Central memory CD4-positive, alpha-beta T cell (primary cell): ENCODE measurements around the gene PDE4DIP.
"Not testable (repeated sequence)": the region's sequence is repeated elsewhere in the genome, so short reads cannot be mapped to it uniquely, and the experiment has no call there.

Experiments used
- DNase-seq: peaks from one replicate; pipeline ENCODE4 v3.0.0; 2022
- total RNA-seq, 3 experiments: gene quantifications; one replicate each; lab custom pipeline; 2026; lab: John Stamatoyannopoulos, UW

Gene PDE4DIP
- total RNA-seq: 23.7 to 140 (median 51.1) reads per million in 3 experiments

DNA sequence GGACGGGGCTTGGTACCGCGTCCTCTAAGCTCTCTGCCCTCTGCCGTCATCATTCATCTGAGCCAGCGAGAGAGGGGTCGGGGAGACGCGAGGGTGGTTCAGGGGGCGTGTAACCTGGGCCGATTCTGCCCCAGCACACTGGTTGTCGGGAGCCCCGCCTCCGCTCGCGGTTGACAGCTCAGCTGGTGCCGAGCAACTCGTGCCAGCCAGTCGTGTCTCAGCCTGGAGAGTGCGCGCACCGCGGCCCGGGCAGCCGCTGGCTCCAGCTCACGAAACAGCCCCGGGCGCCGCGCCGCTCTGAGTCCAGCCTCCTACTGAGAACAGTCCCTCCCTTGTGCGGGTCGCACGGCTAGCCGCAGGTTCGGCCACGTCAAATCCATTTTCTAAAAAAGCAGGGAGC is at the start of gene PDE4DIP:
TSS of gene PDE4DIP (plus strand) at position 209 of the 400 bp plus-strand sequence. CDS start 347 bp downstream, outside the sequence.
- not testable (repeated sequence) for DNase-seq

DNA sequence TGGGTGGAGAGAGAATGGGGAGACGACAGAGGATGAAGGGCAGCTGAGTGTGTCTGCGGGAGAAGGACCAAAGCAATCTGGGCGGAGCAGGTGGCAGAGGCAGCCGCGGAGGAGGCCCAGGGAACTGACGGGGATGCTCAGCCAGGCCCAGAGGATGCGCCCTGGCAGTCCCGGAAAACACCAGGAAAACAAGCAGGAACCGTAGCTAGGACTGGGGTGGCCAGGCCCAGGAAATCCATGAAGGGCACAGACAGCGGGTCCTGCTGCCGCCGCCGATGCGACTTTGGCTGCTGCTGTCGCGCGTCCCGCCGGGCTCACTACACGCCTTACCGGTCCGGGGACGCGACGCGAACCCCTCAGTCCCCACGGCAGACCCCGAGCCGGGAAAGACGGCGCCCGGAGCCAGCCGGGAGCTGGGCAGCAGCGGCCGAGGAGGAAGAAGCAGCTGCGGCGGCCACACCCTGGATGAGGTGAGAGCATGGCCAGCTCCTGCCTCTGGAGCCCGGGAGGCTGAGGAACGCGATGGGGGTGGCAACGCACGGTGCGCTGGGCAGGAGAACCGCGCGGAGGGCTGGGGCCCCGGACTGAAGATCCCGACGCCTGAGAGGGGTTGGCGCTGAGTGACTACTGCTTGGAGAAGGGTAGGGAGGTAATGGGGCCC is 35.8 kb upstream of the PDE4DIP start:
- not testable (repeated sequence) for DNase-seq

DNA sequence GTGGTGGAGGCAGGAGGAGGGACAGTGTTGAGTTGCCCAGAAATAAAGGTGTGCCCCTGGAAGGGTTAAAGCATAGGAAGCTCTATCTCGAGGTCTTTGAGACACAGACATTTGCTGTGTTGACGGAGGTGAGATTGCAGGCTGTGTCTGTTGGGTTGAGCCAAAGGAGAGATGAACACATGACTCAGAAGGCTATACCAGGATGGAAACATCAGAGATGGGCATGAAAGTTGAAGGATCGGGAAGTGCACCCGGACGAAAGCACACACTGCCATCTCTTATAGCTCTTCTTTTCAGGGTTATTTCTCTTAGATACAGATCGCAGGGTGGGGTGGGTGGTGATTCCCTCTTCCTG is 35.3 kb upstream of the PDE4DIP start:
- DNase-seq: not testable (repeated sequence)

- DNase-seq: not testable (repeated sequence)
Measured at GRCh38 chr1:148822180-148822579, 22.0 kb upstream of the PDE4DIP start.

- DNase-seq: not testable (repeated sequence)
Measured at GRCh38 chr1:148823822-148824221, 20.4 kb upstream of the PDE4DIP start.

DNA sequence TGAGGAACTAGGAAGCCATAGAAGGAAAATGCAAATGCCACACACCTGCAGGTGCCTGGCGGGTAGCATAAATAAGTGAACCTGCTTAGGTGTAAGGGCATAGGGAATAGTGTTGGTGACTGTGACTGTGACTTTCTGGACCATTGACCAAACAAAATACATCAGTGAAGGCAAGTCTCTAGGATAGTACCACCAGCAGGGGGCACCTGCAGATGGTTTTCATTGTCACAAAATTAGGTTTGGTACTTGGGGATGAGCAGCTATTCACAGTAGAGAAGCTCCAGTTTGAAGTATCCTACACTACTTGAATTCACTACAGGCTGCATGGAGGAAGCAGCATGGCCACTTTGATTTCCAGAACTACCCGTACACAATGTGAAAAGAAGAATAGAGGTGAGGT is 19.2 kb upstream of the PDE4DIP start:
- DNase-seq: not testable (repeated sequence)

DNA sequence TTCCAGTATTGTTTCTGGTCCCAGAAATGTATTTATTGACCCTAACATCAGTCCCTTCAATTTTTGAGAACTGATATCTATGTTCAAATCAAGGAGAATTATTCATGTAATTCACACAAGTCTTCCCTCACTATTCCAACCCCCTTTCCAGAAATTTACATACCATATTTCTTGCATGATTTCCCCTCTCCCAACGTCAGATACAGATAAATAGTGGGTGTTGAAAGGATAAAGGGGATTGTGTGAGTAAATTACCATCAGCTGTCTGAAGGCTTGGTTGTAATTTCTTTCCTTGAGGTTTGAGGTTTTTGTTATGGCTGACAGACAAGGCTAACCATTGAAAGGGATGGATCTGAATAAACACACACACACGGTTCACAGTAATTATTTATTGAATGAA is 15.7 kb upstream of the PDE4DIP start:
- DNase-seq: not testable (repeated sequence)

- not testable (repeated sequence) for DNase-seq
Measured at GRCh38 chr1:148828962-148829361, 15.3 kb upstream of the PDE4DIP start.

GRCh38 chr1:148829365-148829764 is 14.9 kb upstream of the PDE4DIP start:
- not testable (repeated sequence) for DNase-seq

- DNase-seq: not testable (repeated sequence)
Measured at GRCh38 chr1:148841262-148841661, 3.0 kb upstream of the PDE4DIP start.

DNA sequence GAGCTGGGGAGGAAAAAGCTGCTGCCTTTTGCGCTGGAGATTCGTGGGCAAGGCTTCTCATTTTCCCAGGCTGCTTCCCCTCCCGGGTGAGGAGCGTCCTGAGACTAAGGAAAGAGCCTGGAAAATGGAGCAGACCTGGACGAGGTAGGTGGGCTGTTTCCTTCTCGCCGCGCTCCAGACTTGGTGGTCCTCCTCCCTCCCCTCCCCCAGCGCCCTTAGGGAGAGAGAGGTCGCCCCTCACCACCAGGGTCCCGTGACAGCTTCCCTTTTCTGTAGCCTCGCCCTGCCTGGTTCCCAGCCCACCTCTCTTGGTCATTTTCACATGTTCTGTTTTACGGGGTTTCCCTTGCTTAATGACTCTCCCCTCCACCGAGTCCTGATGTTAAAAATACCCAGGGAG is 423 bp downstream of the PDE4DIP start:
- DNase-seq: not testable (repeated sequence)

DNA sequence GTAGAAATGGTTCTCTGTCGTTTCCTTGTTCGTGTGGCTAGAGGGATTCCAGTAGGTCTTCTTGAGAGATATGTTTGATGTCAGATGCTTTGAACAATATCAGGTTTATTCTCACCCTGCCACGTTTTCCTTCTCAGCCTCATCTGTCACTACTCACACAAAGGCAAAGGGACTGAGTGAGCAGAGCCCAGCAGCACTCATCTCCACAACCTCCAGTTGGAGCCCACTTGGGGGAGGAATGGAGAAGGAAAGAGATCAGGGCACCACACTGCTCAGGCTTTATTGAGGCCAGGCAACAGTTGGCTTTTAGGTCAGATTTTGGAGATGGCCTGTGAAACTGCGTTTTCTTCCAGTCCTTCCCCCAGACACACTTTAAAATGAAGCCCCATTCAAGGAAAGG is 840 bp downstream of the PDE4DIP start:
- DNase-seq: not testable (repeated sequence)

DNA sequence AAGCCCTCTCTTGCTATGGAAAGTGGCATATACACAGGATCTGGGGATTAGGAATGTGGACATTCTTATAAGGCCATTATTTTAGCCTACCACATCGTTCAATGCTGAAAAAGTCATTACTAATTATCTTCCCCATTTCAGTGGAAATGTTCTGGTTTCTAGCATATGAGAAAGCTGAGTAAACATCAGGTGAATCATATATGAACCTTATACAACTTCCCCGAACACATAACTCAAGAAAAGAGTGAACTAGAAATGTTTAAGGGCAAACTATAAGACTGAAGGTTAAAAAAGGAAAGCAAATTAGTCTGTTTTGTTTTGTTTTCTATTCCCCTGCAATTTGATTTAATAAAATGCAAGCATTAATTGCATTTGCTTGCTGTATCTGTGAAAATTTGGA is 6.1 kb downstream of the PDE4DIP start:
- DNase-seq: not testable (repeated sequence)

DNA sequence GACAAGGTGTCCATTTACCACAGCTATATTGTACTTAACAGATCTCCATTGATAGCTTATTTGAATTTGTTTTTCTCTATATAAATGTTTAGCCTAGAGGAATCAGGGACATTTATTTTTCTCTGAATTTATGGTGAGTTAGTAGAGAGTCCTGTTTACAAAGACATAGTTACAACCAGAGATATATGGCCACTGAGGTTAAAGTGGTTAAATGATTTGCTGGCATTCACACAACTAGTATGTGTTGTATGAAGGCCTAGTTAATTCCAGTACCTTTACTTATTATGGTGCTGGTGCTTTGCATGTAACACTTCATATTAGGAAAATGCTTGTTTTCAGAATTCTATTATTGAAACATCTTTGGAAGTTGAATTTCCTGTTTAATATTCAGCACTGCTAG is 6.6 kb downstream of the PDE4DIP start:
- DNase-seq: not testable (repeated sequence)

GRCh38 chr1:148851684-148852083 is 7.5 kb downstream of the PDE4DIP start:
- not testable (repeated sequence) for DNase-seq

DNA sequence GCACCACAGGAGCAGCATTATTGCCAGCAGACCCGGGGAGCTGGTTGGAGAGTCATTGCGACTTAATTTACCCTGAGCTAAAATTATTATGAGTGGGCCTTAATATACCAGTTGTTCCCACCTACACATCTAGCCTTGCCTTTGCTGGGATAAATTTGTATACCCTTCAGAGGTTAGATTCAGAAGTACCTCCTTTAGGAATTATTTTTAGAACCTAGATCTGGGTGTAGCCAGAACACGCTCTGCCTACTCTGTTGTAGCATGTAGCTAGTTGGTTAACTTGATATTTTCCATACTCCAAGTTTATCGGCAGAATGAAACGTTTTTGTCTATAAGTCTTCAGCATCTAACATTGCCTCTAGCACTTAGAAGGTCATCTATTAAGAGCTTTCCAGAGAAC is 9.1 kb downstream of the PDE4DIP start:
- not testable (repeated sequence) for DNase-seq

DNA sequence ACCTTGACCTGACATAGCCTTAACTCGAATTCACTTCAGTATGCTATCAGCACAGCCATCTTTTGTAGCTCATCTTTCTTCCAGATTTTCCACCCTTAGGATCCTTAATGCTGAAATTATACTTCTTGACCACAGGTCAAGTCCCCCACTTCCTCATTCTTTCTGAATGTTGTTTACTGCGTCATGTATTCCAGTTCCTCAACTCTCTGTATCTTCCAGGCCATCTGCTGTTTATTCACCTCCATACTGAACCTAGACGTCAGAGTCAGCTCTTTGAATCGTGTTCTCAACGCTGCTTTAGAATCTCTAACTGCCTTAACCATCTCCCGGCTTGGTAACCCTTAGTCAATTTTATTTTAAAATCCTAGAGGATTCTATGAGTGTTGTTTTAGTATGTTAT is 9.8 kb downstream of the PDE4DIP start:
- not testable (repeated sequence) for DNase-seq

DNA sequence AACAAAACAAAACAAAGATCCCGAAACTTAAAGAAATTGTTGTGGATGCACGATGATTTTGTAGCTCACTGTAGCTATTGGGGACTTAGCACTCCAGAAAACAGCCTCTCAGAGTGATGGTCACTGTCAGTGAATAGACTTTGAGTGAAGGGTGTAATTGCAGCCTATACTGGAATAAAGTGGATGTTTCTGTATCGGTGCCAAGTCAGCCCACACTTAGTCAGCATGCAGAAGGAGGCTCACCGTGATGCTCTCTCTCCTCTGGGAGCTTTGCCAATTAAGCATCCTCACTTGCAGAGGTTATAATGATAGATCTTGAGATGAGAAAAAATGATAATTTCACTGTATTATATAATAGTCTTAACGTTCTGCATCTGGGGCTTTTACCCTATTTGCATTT is 11.1 kb downstream of the PDE4DIP start:
- DNase-seq: not testable (repeated sequence)

- not testable (repeated sequence) for DNase-seq
Measured at GRCh38 chr1:148860049-148860448, 15.8 kb downstream of the PDE4DIP start.

DNA sequence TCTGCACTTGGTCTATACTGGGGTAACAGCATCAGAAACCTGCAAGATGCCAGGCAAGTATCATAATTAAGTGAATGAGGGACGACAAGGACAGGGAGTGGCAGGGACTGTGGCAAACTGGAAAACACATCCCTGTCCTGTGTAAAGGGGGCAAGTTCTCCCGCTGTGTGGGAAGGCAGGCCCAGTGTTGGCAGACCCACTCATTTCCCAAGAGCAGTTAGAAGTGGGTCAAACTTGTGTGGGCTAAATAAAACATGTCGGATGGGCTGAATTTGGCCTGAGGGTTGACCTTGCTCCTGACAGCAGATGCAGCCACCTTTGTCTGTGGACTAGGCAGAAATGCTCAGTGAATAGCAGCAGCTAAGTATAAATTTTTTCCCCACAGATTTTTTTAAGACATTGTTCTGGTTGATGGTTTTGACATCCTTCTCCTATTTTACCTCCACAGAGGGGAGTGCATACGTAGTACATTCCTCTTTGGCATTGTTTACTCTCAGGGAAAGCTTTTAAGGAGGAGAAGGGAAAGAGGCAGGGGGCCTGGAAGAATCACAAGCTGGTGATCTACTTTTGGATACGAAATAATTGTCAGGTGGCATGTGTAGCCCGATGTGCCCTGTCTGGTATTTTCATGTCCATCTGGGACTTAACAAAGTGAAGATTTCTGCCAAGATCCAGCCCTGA is 16.5 kb downstream of the PDE4DIP start:
- not testable (repeated sequence) for DNase-seq

DNA sequence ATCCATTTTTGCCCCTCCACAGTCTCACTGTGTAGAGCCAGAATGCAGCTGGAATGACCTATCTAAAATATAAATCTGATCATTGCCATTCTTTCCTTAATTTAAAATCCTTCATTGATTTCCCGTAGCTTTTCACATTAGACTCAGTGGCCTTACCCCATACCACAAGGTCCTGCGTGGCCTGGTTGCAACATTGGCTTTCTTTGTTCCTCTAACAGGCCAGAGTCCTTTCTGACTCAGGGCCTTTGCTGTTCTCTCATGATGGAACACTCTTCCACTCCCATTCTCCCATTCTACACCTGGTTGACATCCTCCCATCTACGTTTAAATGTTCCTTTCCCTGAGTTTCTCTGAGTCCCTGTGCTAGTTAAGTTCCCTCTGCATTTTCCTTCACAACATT is 18.4 kb downstream of the PDE4DIP start:
- DNase-seq: not testable (repeated sequence)

GRCh38 chr1:148868924-148869633 is 24.9 kb downstream of the PDE4DIP start:
- DNase-seq: not testable (repeated sequence)

DNA sequence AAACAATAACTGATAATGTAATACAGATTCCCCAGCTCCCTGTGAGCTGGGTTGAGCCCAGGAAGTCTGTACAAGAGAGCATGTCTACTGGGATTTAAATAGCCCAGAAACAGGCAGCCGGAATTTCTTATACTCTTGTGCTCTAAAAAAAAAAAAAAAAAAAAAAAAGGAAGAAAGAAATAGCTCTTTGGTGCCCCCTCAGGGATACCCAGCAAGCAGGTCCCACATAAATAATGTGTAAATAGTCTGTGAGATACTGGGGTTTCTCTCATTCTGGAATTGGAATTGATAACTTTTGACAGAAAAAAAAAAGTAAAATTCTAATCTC is 25.4 kb downstream of the PDE4DIP start:
- DNase-seq: not testable (repeated sequence)
